ENCODE data around the gene TMEM259. TPM values are rescaled to one million over a fixed set of nuclear protein-coding genes. Genes with fewer than 3 reads are reported as not detected.

TMEM259 gene
- total RNA-seq, 1 donor from 2014 or later, result 157 TPM

GRCh38 chr19:1064661-1065605 lies 44.0 kb upstream of the TMEM259 start:
- H3K4me1 Mint-ChIP-seq (ENCODE audit: unreplicated experiment), result peaks cover 18% of the 10 kb centered on the region
- peak; percentile 71 for TF ChIP-seq CTCF (IDR thresholded peaks at IDR 0.05)
- H3K27ac Mint-ChIP-seq (ENCODE audit: unreplicated experiment), result no peak overlapping the region
- H3K9me3 Mint-ChIP-seq (ENCODE audit: unreplicated experiment), result no peaks in the 10 kb centered on the region
- H3K36me3 Mint-ChIP-seq (ENCODE audit: unreplicated experiment), result no peaks in the 10 kb centered on the region
- DNase-seq (ENCODE audit: extremely low spot score, unreplicated experiment), result no peak
- H3K4me3 Mint-ChIP-seq (ENCODE audit: unreplicated experiment), result peak overlapping the region; percentile 10
- H3K27me3 Mint-ChIP-seq (ENCODE audit: unreplicated experiment), result peaks cover 5% of the 10 kb centered on the region

- Mint-ChIP-seq H3K36me3 (ENCODE audit: unreplicated experiment) (no peaks in the 10 kb centered on the region), H3K9me3 (ENCODE audit: unreplicated experiment) (no peaks in the 10 kb centered on the region)
These were observed 43.2 kb upstream of the TMEM259 start for GRCh38 chr19:1063909-1064660.

GRCh38 chr19:1063030-1063908 lies 42.3 kb upstream of the TMEM259 start:
- peaks cover 13% of the 10 kb centered on the region for H3K4me1 Mint-ChIP-seq (ENCODE audit: unreplicated experiment)
- TF ChIP-seq CTCF (IDR thresholded peaks at IDR 0.05), result no peak
- H3K9me3 Mint-ChIP-seq (ENCODE audit: unreplicated experiment), result no peaks in the 10 kb centered on the region

More at GRCh38 chr19:1063909-1064660, 43.2 kb upstream of the TMEM259 start:
- no peak overlapping the region for H3K27ac Mint-ChIP-seq (ENCODE audit: unreplicated experiment)
- H3K4me3 Mint-ChIP-seq (ENCODE audit: unreplicated experiment), result no peak overlapping the region
- peaks cover 17% of the 10 kb centered on the region for H3K4me1 Mint-ChIP-seq (ENCODE audit: unreplicated experiment)
- peaks cover 5% of the 10 kb centered on the region for H3K27me3 Mint-ChIP-seq (ENCODE audit: unreplicated experiment)
- no peak for TF ChIP-seq CTCF (IDR thresholded peaks at IDR 0.05)
- DNase-seq (ENCODE audit: extremely low spot score, unreplicated experiment), result no peak

GRCh38 chr19:1062387-1063029 lies 41.6 kb upstream of the TMEM259 start:
- Mint-ChIP-seq H3K4me1 (ENCODE audit: unreplicated experiment) (peaks cover 11% of the 10 kb centered on the region), H3K4me3 (ENCODE audit: unreplicated experiment) (no peak overlapping the region), H3K9me3 (ENCODE audit: unreplicated experiment) (no peaks in the 10 kb centered on the region), H3K27me3 (ENCODE audit: unreplicated experiment) (no peaks in the 10 kb centered on the region), H3K27ac (ENCODE audit: unreplicated experiment) (no peak overlapping the region), H3K36me3 (ENCODE audit: unreplicated experiment) (no peaks in the 10 kb centered on the region)
- DNase-seq (ENCODE audit: extremely low spot score, unreplicated experiment), result no peak
- TF ChIP-seq CTCF (IDR thresholded peaks at IDR 0.05), result no peak

More at GRCh38 chr19:1063030-1063908, 42.3 kb upstream of the TMEM259 start:
- Mint-ChIP-seq H3K27ac (ENCODE audit: unreplicated experiment) (no peak overlapping the region), H3K27me3 (ENCODE audit: unreplicated experiment) (no peaks in the 10 kb centered on the region), H3K4me3 (ENCODE audit: unreplicated experiment) (no peak overlapping the region), H3K36me3 (ENCODE audit: unreplicated experiment) (no peaks in the 10 kb centered on the region)
- no peak for DNase-seq (ENCODE audit: extremely low spot score, unreplicated experiment)
